ENCODE results near the gene PDZK1.

The PDZK1 gene

GRCh38 chr1:145716641-145717345 lies 9.6 kb upstream of the PDZK1 start:
- TF ChIP-seq CTCF (IDR thresholded peaks at IDR 0.05) = no peak
- Mint-ChIP-seq H3K27me3 (ENCODE audit: low read depth, poor library complexity) (peaks cover 36% of the 10 kb centered on the region), H3K4me1 (peaks cover 22% of the 10 kb centered on the region), H3K9me3 (no peaks in the 10 kb centered on the region), H3K36me3 (ENCODE audit: low read depth) (no peaks in the 10 kb centered on the region), H3K27ac (no peak overlapping the region), H3K4me3 (no peak overlapping the region)
- DNase-seq = no peak

GRCh38 chr1:145714524-145715111 lies 7.5 kb upstream of the PDZK1 start:
- Mint-ChIP-seq H3K4me1 (peaks cover 29% of the 10 kb centered on the region), H3K27me3 (ENCODE audit: low read depth, poor library complexity) (peaks cover 23% of the 10 kb centered on the region), H3K9me3 (no peaks in the 10 kb centered on the region), H3K36me3 (ENCODE audit: low read depth) (no peaks in the 10 kb centered on the region), H3K27ac (peak overlapping the region; percentile 53), H3K4me3 (no peak overlapping the region)
- DNase-seq = no peak
- TF ChIP-seq CTCF (IDR thresholded peaks at IDR 0.05) = no peak

GRCh38 chr1:145711213-145711651 lies 4.1 kb upstream of the PDZK1 start:
- Mint-ChIP-seq H3K27me3 (ENCODE audit: low read depth, poor library complexity) (peaks cover 20% of the 10 kb centered on the region), H3K4me3 (no peak overlapping the region), H3K4me1 (peaks cover 47% of the 10 kb centered on the region), H3K36me3 (ENCODE audit: low read depth) (no peaks in the 10 kb centered on the region), H3K9me3 (no peaks in the 10 kb centered on the region), H3K27ac (peak overlapping the region; percentile 92)
- DNase-seq = peak; percentile 26
- TF ChIP-seq CTCF (IDR thresholded peaks at IDR 0.05) = no peak

GRCh38 chr1:145710291-145711027 lies 3.3 kb upstream of the PDZK1 start:
- DNase-seq = no peak
- no peaks in the 10 kb centered on the region for H3K9me3 Mint-ChIP-seq
- peaks cover 20% of the 10 kb centered on the region for H3K27me3 Mint-ChIP-seq (ENCODE audit: low read depth, poor library complexity)
- no peak overlapping the region for H3K27ac Mint-ChIP-seq
- H3K4me3 Mint-ChIP-seq = no peak overlapping the region
- peaks cover 43% of the 10 kb centered on the region for H3K4me1 Mint-ChIP-seq
- no peaks in the 10 kb centered on the region for H3K36me3 Mint-ChIP-seq (ENCODE audit: low read depth)
- TF ChIP-seq CTCF (IDR thresholded peaks at IDR 0.05) = no peak

GRCh38 chr1:145708063-145708462 lies 895 bp upstream of the PDZK1 start:
- Mint-ChIP-seq H3K27ac (no peak overlapping the region), H3K4me3 (no peak overlapping the region), H3K4me1 (peaks cover 38% of the 10 kb centered on the region), H3K36me3 (ENCODE audit: low read depth) (no peaks in the 10 kb centered on the region), H3K27me3 (ENCODE audit: low read depth, poor library complexity) (peaks cover 27% of the 10 kb centered on the region), H3K9me3 (no peaks in the 10 kb centered on the region)
- no peak for DNase-seq
- no peak for TF ChIP-seq CTCF (IDR thresholded peaks at IDR 0.05)

Measured in nephron progenitor cell (in vitro differentiated cells).